Uterus (tissue), 2 donors: Measurements from ENCODE around the gene XIST.

Experiments
- CTCF ChIP-seq, 4 experiments: fragments of 200-600 bp in 2 of 4; fragments of 450-650 bp in 2 of 4; sonication (generic) in 2 of 4; IDR thresholded peaks; one replicate each; pipeline ENCODE4 v1.5.1; 2016 to 2019; ENCODE audit warnings: antibody characterized with exemption in 4 of 4, mild to moderate bottlenecking in 2 of 4, moderate library complexity in 1 of 4
- POLR2A ChIP-seq, 2 donors: fragments of 450-650 bp; IDR thresholded peaks; one replicate each; pipeline ENCODE4 v1.6.1; 2016; ENCODE audit warnings: antibody characterized with exemption in 2 of 2, mild to moderate bottlenecking in 1 of 2, moderate library complexity in 1 of 2

- no peak for TF ChIP-seq POLR2A (IDR thresholded peaks at IDR 0.05)
- TF ChIP-seq CTCF (IDR thresholded peaks at IDR 0.05) = no peak
Measured at GRCh38 chrX:73847991-73848390, 4.5 kb downstream of the XIST start.
